ENCODE results near the gene PEX12.

DNA sequence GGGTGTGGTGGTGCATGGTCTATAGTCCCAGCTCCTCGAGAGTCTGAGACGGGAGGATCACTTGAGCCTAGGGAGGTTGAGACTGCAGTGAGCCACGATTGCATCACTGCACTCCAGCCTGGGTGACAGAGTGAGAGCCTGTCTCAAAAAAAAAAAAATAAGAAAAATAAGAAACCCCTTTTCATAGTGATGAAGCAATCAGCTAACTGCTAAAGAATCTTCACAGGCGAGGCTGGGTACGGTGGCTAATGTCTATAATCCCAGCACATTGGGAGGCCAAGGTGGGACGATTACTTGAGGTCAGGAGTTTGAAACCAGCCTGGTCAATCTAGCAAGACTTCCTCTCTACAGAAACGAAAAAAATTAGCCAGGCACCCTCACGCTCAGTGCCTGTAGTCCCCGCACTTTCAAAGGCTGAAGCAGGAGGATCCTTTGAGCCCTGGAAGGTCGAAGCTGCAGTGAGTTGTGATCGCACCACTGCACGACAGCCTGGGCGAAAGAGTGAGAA, 41.7 kb downstream of the PEX12 start:
- TF ChIP-seq EZH2 (IDR thresholded peaks at IDR 0.05) (no peak), POLR2AphosphoS5 (IDR thresholded peaks at IDR 0.05; ENCODE audit: borderline replicate concordance, low read depth, low read length) (no peak)
